ENCODE results near the gene CNNM2.
A peak's percentile ranks its signal among the peaks of the same experiment; 100 is the strongest.

Gene CNNM2

DNA sequence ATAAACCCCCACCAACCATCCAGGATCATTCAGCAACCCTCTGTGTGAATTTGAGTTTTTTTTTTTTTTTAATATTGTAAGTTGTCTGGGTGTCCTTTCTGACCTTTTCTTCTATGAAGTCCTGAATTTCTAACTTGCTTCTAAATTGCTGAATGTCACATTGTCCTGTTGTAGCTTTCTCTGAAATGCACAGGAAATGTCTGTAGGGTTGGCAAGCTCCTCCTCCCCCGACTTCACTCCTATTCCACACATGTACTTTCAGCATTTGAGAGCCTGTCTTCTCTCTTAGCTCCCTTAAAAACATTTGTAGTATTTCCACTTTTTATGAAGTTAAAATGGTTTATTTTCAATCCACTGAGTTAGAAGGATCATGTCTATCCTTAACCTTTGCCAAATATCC lies 3.3 kb upstream of the CNNM2 start:
- no peak for DNase-seq (ENCODE audit: low read depth)
- no peak for TF ChIP-seq CTCF (IDR thresholded peaks at IDR 0.05; ENCODE audit: control insufficient read depth, extremely low read depth, insufficient read depth)

DNA sequence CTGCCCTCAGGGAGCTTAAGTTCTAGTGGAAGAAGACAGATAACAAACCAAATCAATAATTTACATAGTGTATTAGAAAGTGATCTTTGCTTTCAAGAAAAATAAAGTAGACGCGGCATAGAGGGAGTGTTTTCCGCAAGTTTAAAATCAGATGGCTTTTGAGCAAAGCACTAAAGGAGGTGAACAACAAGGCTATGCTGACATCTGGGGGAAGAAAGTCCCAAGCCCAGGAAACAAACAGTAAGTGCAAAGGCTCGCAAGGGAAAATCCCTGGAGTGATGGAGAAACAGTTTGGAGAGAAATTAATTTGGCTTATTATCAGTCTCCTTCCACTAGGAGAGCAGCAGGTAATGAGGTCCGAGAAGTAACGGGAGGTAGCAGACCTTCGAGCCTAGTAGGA lies 1.9 kb upstream of the CNNM2 start:
- no peak overlapping the region for H3K4me3 ChIP-seq (ENCODE audit: low read depth, low read length)
- TF ChIP-seq CTCF (IDR thresholded peaks at IDR 0.05; ENCODE audit: control insufficient read depth, extremely low read depth, insufficient read depth): no peak
- no peak for DNase-seq (ENCODE audit: low read depth)

More for the DNA sequence above, 3.3 kb upstream of the CNNM2 start:
- H3K4me3 ChIP-seq (ENCODE audit: low read depth, low read length): no peak overlapping the region

DNA sequence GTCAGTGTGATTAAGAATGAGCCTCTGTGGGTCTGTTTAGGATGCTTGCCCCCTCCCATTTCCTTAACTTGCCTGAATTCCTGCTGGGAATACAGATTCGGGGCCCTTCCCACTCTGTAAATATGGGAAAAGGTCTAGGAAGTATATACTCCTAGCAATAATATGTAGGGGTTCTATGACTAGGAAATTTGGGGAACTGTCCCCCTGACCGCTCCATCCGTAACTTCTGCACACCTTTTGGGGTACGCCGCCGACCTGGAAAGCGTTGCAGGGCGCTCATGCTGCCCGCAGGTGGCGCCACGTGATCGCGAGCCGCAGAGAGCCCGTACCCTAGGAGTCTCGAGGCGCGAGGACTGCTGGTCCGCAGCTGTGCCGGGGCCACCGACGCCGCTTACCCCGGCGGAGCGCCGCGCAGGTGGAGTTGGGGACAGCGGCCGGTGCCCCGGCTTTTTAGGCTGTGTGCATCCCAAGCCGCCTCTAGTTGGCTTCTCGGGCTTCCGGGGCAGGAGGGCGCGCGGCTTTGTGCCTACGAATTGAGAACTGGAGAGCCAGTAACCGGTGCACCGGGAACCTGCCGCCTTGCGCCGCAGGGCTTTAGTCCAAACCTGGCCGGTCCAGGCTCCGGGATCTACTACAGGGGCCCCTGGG lies 656 bp upstream of the CNNM2 start:
- TF ChIP-seq CTCF (IDR thresholded peaks at IDR 0.05; ENCODE audit: control insufficient read depth, extremely low read depth, insufficient read depth): peak; percentile 98
- DNase-seq (ENCODE audit: low read depth): no peak
- peak overlapping the region; percentile 80 for H3K4me3 ChIP-seq (ENCODE audit: low read depth, low read length)

GRCh38 chr10:102918817-102919245 lies 737 bp downstream of the CNNM2 start:
- peak overlapping the region; percentile 80 for H3K4me3 ChIP-seq (ENCODE audit: low read depth, low read length)
- 0 out of 2 replicates have a peak, but pooled peaks have one; percentile 13 for TF ChIP-seq CTCF (IDR thresholded peaks at IDR 0.05; ENCODE audit: control insufficient read depth, extremely low read depth, insufficient read depth)
- no peak for DNase-seq (ENCODE audit: low read depth)

DNA sequence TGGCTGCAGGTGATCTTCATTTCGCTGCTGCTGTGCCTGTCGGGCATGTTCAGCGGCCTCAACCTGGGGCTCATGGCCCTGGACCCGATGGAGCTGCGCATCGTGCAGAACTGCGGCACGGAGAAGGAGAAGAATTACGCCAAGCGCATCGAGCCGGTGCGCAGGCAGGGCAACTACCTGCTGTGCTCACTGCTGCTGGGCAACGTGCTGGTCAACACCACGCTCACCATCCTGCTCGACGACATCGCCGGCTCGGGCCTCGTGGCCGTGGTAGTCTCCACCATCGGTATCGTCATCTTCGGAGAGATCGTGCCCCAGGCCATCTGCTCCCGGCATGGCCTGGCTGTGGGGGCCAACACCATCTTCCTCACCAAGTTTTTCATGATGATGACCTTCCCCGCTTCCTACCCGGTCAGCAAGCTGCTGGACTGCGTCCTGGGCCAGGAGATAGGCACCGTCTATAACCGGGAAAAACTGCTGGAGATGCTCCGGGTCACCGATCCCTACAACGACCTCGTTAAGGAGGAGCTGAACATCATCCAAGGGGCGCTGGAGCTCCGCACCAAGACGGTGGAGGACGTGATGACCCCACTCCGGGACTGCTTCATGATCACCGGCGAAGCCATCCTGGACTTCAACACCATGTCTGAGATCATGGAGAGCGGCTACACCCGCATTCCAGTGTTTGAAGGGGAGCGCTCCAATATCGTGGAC lies 1.3 kb downstream of the CNNM2 start:
- no peak for TF ChIP-seq CTCF (IDR thresholded peaks at IDR 0.05; ENCODE audit: control insufficient read depth, extremely low read depth, insufficient read depth)
- DNase-seq (ENCODE audit: low read depth): no peak
- H3K4me3 ChIP-seq (ENCODE audit: low read depth, low read length): peak overlapping the region; percentile 80

DNA sequence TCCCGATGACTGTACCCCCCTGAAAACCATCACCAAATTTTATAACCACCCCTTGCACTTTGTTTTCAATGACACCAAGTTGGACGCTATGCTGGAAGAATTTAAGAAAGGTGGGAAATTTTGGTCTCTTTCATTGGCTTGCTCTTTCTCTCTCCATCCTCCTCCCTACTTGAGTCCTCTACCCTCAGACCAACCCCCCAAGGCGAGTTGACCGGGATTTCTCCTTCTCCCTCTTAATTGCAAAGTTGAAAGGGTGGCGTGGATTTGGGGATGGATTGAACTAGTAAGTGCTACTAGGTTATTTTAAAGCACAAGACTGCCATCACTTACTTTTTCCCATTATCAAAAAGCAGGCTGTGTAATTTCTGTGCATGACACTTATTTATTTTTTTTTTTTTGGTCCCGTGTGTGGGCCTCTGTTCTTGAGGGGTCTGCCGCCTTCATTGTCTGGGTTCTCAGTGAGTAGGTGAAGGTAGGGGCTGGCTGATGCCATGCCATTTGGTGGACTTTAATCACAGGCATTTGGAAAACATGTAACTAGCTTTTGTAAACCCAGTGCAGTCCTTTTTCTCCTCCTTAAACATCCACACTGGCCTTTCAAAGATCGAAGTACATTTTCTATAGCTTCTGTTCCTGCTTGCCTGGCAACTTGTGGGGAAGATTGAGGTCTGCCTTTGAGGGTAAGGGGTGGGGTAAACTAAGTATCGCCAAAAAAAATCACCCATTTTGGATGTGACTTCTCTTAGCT lies 2.1 kb downstream of the CNNM2 start:
- TF ChIP-seq CTCF (IDR thresholded peaks at IDR 0.05; ENCODE audit: control insufficient read depth, extremely low read depth, insufficient read depth): no peak
- DNase-seq (ENCODE audit: low read depth): no peak
- H3K4me3 ChIP-seq (ENCODE audit: low read depth, low read length): peak overlapping the region; percentile 14; the same call in 1 of the 2 replicates

Data from LNCaP clone FGC (cell line).